Prostate gland (tissue), 2 donors: ENCODE data around the gene CEP72. TPM values are rescaled to one million over a fixed set of nuclear protein-coding genes. Genes with fewer than 3 reads are reported as not detected.

Experiments
- DNase-seq: peaks from one replicate; pipeline ENCODE4 v3.0.0-alpha.2; 2019; ENCODE audit warnings: low spot score
- H3K27ac ChIP-seq, 2 donors: fragments of 200-600 bp; sonication (generic); 2 replicates each; pipeline ENCODE4 v1.5.1; 2017 to 2019
- H3K27me3 ChIP-seq: fragments of 200-600 bp; sonication (generic); replicated peaks from 2 replicates; pipeline ENCODE4 v1.5.1; 2019; ENCODE audit not compliant: insufficient read depth
- H3K36me3 ChIP-seq, 2 donors: fragments of 200-600 bp; sonication (generic); 1 replicate in 1 of 2; 2 replicates in 1 of 2; pipeline versions ENCODE4 v1.5.1 to v1.8.1; 2017 to 2019
- H3K4me1 ChIP-seq: fragments of 200-600 bp; sonication (generic); replicated peaks from 2 replicates; pipeline ENCODE4 v1.5.1; 2019
- H3K4me3 ChIP-seq, 2 donors: fragments of 200-600 bp; sonication (generic); 2 replicates each; pipeline ENCODE4 v1.5.1; 2017 to 2019
- H3K9me3 ChIP-seq: fragments of 200-600 bp; sonication (generic); 2 replicates; pipeline ENCODE4 v1.5.1; 2017
- CTCF ChIP-seq, 4 experiments: fragments of 200-600 bp in 2 of 4; fragments of 450-650 bp in 2 of 4; sonication (generic) in 2 of 4; IDR thresholded peaks; 1 replicate in 3 of 4; 2 replicates in 1 of 4; pipeline ENCODE4 v1.5.1; 2016 to 2019; ENCODE audit warnings: antibody characterized with exemption in 4 of 4, mild to moderate bottlenecking in 2 of 4, moderate library complexity in 2 of 4
- POLR2A ChIP-seq: fragments of 450-650 bp; IDR thresholded peaks from one replicate; pipeline ENCODE4 v1.6.1; 2016; ENCODE audit warnings: antibody characterized with exemption, mild to moderate bottlenecking
- POLR2AphosphoS5 ChIP-seq: sonication (generic); formaldehyde crosslinking; IDR thresholded peaks from one replicate; pipeline ENCODE4 v1.6.1; 2017; ENCODE audit warnings: antibody characterized with exemption
- WGBS: methylation state at CpG from one replicate; pipeline ENCODE4 v1.1.5; 2018; 5-methylcytosine and 5-hydroxymethylcytosine counted together
- intact Hi-C: fragments of 100-400 bp; cut with DNase I; formaldehyde crosslinking; loops from one replicate; pipeline ENCODE4 v1.14.2; 2022
- total RNA-seq, 2 donors: library from RNA; depleted of rRNA; stranded (reverse); fragments of >200 nt; gene quantifications; one replicate each; pipeline ENCODE4 v1.1.0, GENCODE V29; 2016

CEP72 gene
- total RNA-seq, 2 donors from 2014 or later, result 6.4 to 12.8 TPM

GRCh38 chr5:568061-568781, 43.9 kb upstream of the CEP72 start:
- Histone ChIP-seq H3K27ac (no peak overlapping the region), H3K4me3 (no peak overlapping the region), H3K36me3 (no peaks in the 10 kb centered on the region), H3K9me3 (no peaks in the 10 kb centered on the region), H3K27me3 (peaks cover 7% of the 10 kb centered on the region), H3K4me1 (no peaks in the 10 kb centered on the region)
- 72% methylated on average over 22 of the region's 27 CpGs for WGBS
- intact Hi-C loops, result no loop called here
- no peak for TF ChIP-seq CTCF (IDR thresholded peaks at IDR 0.05)
- no peak for TF ChIP-seq POLR2AphosphoS5
- TF ChIP-seq POLR2A, result no peak
- no peak for DNase-seq

- Histone ChIP-seq H3K27ac (no peak overlapping the region), H3K27me3 (peaks cover 7% of the 10 kb centered on the region), H3K4me1 (no peaks in the 10 kb centered on the region), H3K4me3 (no peak overlapping the region), H3K9me3 (no peaks in the 10 kb centered on the region), H3K36me3 (no peaks in the 10 kb centered on the region)
- WGBS, result 81% methylated on average over 8 of the region's 8 CpGs
- intact Hi-C loops, result no loop called here
- no peak for DNase-seq
- TF ChIP-seq POLR2A, result no peak
- TF ChIP-seq POLR2AphosphoS5, result no peak
- TF ChIP-seq CTCF (IDR thresholded peaks at IDR 0.05), result no peak
Observed at GRCh38 chr5:568809-569208, 43.3 kb upstream of the CEP72 start.

- Histone ChIP-seq H3K4me3 (no peak overlapping the region), H3K9me3 (no peaks in the 10 kb centered on the region), H3K4me1 (no peaks in the 10 kb centered on the region), H3K27ac (no peak overlapping the region), H3K36me3 (no peaks in the 10 kb centered on the region), H3K27me3 (peaks cover 7% of the 10 kb centered on the region)
- DNase-seq, result no peak
- no peak for TF ChIP-seq CTCF (IDR thresholded peaks at IDR 0.05)
- TF ChIP-seq POLR2A, result no peak
- no peak for TF ChIP-seq POLR2AphosphoS5
- intact Hi-C loops, result no loop called here
- WGBS, result 90% methylated on average over 21 of the region's 23 CpGs
Observed at GRCh38 chr5:569358-569867, 42.7 kb upstream of the CEP72 start.

GRCh38 chr5:569868-570361, 42.2 kb upstream of the CEP72 start:
- H3K4me3 ChIP-seq, result no peak overlapping the region
- DNase-seq, result no peak
- no peaks in the 10 kb centered on the region for H3K36me3 ChIP-seq
- whole genome bisulfite sequencing, result 90% methylated on average over 21 of the region's 21 CpGs
- H3K9me3 ChIP-seq, result no peaks in the 10 kb centered on the region
- intact Hi-C loops, result no loop called here
- no peak overlapping the region for H3K27ac ChIP-seq
- TF ChIP-seq POLR2A, result no peak
- TF ChIP-seq CTCF (IDR thresholded peaks at IDR 0.05), result no peak
- no peak for TF ChIP-seq POLR2AphosphoS5
- peaks cover 7% of the 10 kb centered on the region for H3K27me3 ChIP-seq
- no peaks in the 10 kb centered on the region for H3K4me1 ChIP-seq

GRCh38 chr5:570446-570845, 41.7 kb upstream of the CEP72 start:
- no peaks in the 10 kb centered on the region for H3K9me3 ChIP-seq
- TF ChIP-seq CTCF (IDR thresholded peaks at IDR 0.05) (no peak), POLR2AphosphoS5 (no peak), POLR2A (no peak)
- H3K27me3 ChIP-seq, result peaks cover 7% of the 10 kb centered on the region
- 85% methylated on average over 17 of the region's 17 CpGs for WGBS
- H3K4me3 ChIP-seq, result no peak overlapping the region
- intact Hi-C loops, result no loop called here
- H3K4me1 ChIP-seq, result no peaks in the 10 kb centered on the region
- H3K36me3 ChIP-seq, result no peaks in the 10 kb centered on the region
- no peak for DNase-seq
- no peak overlapping the region for H3K27ac ChIP-seq
